Activated T-cell treated with anti-CD3 and anti-CD28 coated beads, Interleukin-2, amount 50 U/mL, for 72 hours (primary cell): ENCODE data around the gene NFKBIZ. TPM values are rescaled to one million over a fixed set of nuclear protein-coding genes. Genes with fewer than 3 reads are reported as not detected.
"Not testable (repeated sequence)": the region's sequence is repeated elsewhere in the genome, so short reads cannot be mapped to it uniquely, and the experiment has no call there.

Source experiments
- ATAC-seq, 2 donors: fragments of 150-1000 bp; cut with Tn5 transposase; replicated peaks in 1 of 2; 2 replicates each; pipeline ENCODE4 v1.10.0; 2021; ENCODE audit warnings: moderate library complexity in 2 of 2, mild to moderate bottlenecking in 1 of 2
- DNase-seq, 2 donors: peaks; one replicate each; pipeline ENCODE4 v3.0.0; 2021 to 2022; ENCODE audit warnings: mixed read lengths in 1 of 2
- H3K27ac Mint-ChIP-seq: one replicate; pipeline ENCODE4 v1.8.0; 2022; ENCODE audit warnings: mild to moderate bottlenecking, moderate library complexity, mixed read lengths
- H3K27me3 Mint-ChIP-seq: one replicate; pipeline ENCODE4 v1.8.0; 2022; ENCODE audit warnings: low read depth, mixed read lengths
- H3K36me3 Mint-ChIP-seq, 2 donors: one replicate each; pipeline ENCODE4 v1.8.0; 2022; ENCODE audit warnings: mixed read lengths in 2 of 2, mild to moderate bottlenecking in 1 of 2; ENCODE audit not compliant: insufficient read depth in 2 of 2
- H3K4me1 Mint-ChIP-seq: one replicate; pipeline ENCODE4 v1.8.0; 2022; ENCODE audit warnings: low read depth, mixed read lengths
- H3K4me3 Mint-ChIP-seq, 2 donors: one replicate each; pipeline ENCODE4 v1.8.0; 2022; ENCODE audit warnings: mild to moderate bottlenecking in 2 of 2, mixed read lengths in 2 of 2, moderate library complexity in 2 of 2
- H3K9me3 Mint-ChIP-seq, 2 donors: one replicate each; pipeline ENCODE4 v1.8.0; 2022; ENCODE audit warnings: mixed read lengths in 2 of 2
- total RNA-seq, 2 donors: library from RNA; stranded (reverse); gene quantifications; one replicate each; pipeline ENCODE4 v1.2.3, GENCODE V29; 2022

The NFKBIZ gene
- total RNA-seq, 2 donors from 2014 or later, result 116 to 208 TPM

GRCh38 chr3:101879623-101880284 is 30.4 kb downstream of the NFKBIZ start:
- H3K9me3 Mint-ChIP-seq, result peaks cover 0 to 2% of the 10 kb centered on the region in 2 donors
- H3K36me3 Mint-ChIP-seq, result peaks cover under 1 to 2% of the 10 kb centered on the region in 2 donors
- ATAC-seq (no peak), DNase-seq (no peak)
- H3K27me3 Mint-ChIP-seq, result no peaks in the 10 kb centered on the region
- no peak overlapping the region for H3K4me3 Mint-ChIP-seq
- no peak overlapping the region for H3K27ac Mint-ChIP-seq
- no peaks in the 10 kb centered on the region for H3K4me1 Mint-ChIP-seq

DNA sequence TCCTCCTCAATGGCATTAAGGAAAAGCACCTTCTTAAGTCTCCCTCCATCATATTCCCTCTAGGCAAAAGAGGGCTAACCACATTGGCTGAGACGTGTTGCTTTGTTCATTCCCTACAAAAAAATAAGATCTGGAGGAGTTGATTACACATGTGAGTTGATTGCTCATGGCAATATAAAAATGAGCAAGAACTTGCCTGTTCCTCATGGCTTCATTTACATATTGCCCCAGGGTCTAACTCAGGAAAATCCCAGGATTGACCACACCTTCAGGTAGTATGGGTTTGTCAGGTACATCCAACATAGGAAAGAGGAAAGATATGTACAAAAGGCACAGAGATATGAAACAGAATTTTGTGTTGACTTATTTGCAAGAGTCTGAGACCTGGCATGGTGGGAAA is 35.5 kb downstream of the NFKBIZ start:
- Mint-ChIP-seq H3K4me1 (peaks cover under 1% of the 10 kb centered on the region), H3K9me3 (peaks cover 4 to 5% of the 10 kb centered on the region in 2 donors), H3K36me3 (peaks cover 3 to 9% of the 10 kb centered on the region in 2 donors), H3K27ac (no peak overlapping the region), H3K4me3 (no peak overlapping the region), H3K27me3 (no peaks in the 10 kb centered on the region)
- ATAC-seq (no peak), DNase-seq (no peak)

- not testable (repeated sequence) for H3K4me1 Mint-ChIP-seq, H3K36me3 Mint-ChIP-seq, H3K4me3 Mint-ChIP-seq, ATAC-seq, H3K27me3 Mint-ChIP-seq, H3K9me3 Mint-ChIP-seq, DNase-seq, H3K27ac Mint-ChIP-seq
These were observed 36.3 kb downstream of the NFKBIZ start for GRCh38 chr3:101885584-101885983.

DNA sequence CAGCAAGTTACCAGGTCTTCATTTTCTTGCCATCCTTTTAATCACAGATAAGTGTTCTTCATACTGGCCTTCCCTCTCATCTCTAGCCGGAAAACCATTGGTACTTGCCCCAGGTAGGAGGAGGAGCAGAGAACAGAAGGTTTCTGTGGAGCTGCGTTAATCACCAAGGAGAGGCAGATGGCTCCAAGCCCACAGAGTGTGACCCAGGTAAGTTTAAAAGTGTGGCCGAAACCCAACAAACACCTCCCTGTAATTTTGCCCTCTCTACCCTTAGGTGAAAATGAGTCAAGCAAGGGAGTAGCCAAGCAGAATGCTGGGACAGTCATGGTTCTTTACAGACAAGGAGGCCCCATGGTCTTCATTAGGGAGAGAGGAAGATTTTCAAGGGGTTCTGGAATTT is 37.3 kb downstream of the NFKBIZ start:
- Mint-ChIP-seq H3K4me3 (no peak overlapping the region), H3K4me1 (peaks cover 13% of the 10 kb centered on the region), H3K27ac (no peak overlapping the region)

DNA sequence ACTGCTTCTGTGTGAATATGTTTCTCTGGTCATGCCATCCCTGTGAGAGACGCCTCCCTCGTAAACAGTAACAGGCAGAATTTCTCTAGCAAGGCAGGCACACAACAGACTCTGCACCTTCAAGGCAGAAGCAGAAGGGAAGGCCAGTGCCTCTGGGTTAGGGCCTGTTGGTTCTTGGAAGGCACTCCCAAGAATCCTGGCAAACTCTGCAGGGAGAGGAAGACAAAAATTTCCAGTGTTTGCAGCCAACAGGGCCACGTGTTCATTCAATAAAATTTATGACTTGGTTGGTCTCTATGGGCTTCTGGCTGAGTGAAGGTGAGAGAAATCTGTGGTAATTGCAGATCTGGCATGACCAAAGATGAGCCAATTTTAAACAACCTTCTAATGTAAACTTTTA is 39.3 kb downstream of the NFKBIZ start:
- no peak overlapping the region for H3K27ac Mint-ChIP-seq
- peaks cover 4 to 5% of the 10 kb centered on the region in 2 donors for H3K9me3 Mint-ChIP-seq
- H3K4me3 Mint-ChIP-seq, result no peak overlapping the region
- peaks cover 18% of the 10 kb centered on the region for H3K4me1 Mint-ChIP-seq
- DNase-seq (no peak), ATAC-seq (no peak)
- no peaks in the 10 kb centered on the region for H3K27me3 Mint-ChIP-seq
- H3K36me3 Mint-ChIP-seq, result peaks cover 3 to 9% of the 10 kb centered on the region in 2 donors

More for the DNA sequence above, 37.3 kb downstream of the NFKBIZ start:
- ATAC-seq (no peak), DNase-seq (no peak)
- H3K36me3 Mint-ChIP-seq, result peaks cover 3 to 9% of the 10 kb centered on the region in 2 donors
- no peaks in the 10 kb centered on the region for H3K27me3 Mint-ChIP-seq
- H3K9me3 Mint-ChIP-seq, result peaks cover 4 to 5% of the 10 kb centered on the region in 2 donors

DNA sequence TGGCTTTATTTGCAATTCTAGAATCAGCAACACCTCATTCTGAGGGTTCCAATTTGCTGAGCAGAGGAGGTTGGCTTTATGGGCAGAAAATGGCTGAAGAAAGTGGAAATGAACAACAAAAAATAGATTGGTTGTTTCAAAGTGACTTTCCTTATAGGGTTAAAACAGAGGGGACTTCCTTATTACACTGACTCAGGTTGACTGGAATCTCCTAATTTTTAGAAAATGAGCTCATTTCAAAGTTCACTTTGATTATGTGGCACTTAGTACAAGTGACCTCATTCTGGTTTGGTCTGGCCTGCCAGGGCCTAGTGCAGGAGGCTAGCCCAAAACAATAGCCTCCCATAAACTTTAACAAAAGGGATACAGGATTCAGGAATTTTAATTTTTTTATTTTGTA is 41.4 kb downstream of the NFKBIZ start:
- no peaks in the 10 kb centered on the region for H3K27me3 Mint-ChIP-seq

DNA sequence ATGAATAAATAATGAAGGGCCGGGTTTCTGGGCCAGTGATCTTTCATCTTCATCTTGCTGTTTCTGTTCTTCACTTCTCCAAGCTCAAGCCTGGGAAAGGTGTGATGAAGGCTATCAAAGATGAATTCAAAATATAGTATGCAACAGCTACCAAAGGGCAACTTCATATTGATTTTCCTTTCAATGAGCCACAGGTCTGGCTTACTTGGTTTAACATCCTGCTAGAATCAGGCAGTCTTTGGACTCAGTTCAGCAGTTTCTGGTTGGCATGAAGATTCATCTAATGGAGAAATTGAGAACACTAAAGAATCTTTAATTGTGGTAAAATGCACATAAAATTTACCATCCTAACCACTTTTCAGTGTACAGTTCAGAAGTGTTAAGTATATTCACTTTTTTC is 43.3 kb downstream of the NFKBIZ start:
- no peaks in the 10 kb centered on the region for H3K27me3 Mint-ChIP-seq
- no peaks in the 10 kb centered on the region for H3K9me3 Mint-ChIP-seq
- no peak overlapping the region for H3K27ac Mint-ChIP-seq
- H3K4me3 Mint-ChIP-seq, result no peak overlapping the region
- peaks cover 18% of the 10 kb centered on the region for H3K4me1 Mint-ChIP-seq
- no peaks in the 10 kb centered on the region for H3K36me3 Mint-ChIP-seq
- no peak for ATAC-seq
- DNase-seq, result no peak

More for the DNA sequence above, 41.4 kb downstream of the NFKBIZ start:
- ATAC-seq (peak; percentile 95 to 99), DNase-seq (peak in 1 of 2 donors; percentile 14)
- Mint-ChIP-seq H3K4me1 (peaks cover 18% of the 10 kb centered on the region), H3K4me3 (peak overlapping the region in 1 of 2 donors; percentile 23), H3K9me3 (peaks cover 0 to 2% of the 10 kb centered on the region in 2 donors), H3K36me3 (peaks cover 0 to 6% of the 10 kb centered on the region in 2 donors), H3K27ac (peak overlapping the region; percentile 38)

DNA sequence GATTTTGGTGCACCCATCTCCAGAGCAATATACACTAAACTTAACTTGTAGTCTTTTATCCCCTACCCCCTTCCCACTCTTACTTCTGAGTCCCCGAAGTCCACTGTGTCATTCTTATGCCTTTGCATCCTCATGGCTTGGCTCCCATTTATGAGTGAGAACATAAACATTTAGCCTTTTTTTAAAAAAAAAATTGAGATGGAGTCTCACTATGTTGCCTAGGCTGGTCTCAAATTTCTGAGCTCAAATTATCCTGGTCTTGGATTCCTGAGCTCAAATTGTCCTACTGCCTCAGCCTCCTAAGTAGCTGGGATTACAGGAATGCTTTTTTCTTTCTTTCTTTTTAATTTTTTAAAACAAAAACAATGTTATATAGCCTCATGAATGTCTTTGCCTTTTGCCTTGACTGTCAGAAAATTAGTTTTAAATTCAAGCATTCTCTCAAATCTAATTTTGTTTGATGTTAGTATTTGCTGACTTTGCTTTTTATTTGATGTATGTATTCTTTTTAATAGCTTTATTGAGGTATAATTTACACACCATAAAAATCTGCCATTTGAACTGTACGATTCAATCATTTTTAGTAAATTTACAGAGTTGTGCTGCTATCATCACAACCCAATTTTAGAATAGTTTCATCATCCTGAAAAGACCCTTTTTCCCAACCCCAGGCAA is 46.9 kb downstream of the NFKBIZ start:
- Mint-ChIP-seq H3K36me3 (no peaks in the 10 kb centered on the region), H3K4me1 (peaks cover 11% of the 10 kb centered on the region), H3K9me3 (no peaks in the 10 kb centered on the region), H3K27ac (no peak overlapping the region), H3K27me3 (no peaks in the 10 kb centered on the region), H3K4me3 (no peak overlapping the region)
- ATAC-seq (no peak), DNase-seq (no peak)

- no peaks in the 10 kb centered on the region for H3K36me3 Mint-ChIP-seq
- no peaks in the 10 kb centered on the region for H3K9me3 Mint-ChIP-seq
- no peak overlapping the region for H3K27ac Mint-ChIP-seq
- H3K4me1 Mint-ChIP-seq, result peaks cover 17% of the 10 kb centered on the region
- DNase-seq (no peak), ATAC-seq (no peak)
- no peaks in the 10 kb centered on the region for H3K27me3 Mint-ChIP-seq
- H3K4me3 Mint-ChIP-seq, result no peak overlapping the region
These were observed 47.7 kb downstream of the NFKBIZ start for GRCh38 chr3:101897013-101897412.

DNA sequence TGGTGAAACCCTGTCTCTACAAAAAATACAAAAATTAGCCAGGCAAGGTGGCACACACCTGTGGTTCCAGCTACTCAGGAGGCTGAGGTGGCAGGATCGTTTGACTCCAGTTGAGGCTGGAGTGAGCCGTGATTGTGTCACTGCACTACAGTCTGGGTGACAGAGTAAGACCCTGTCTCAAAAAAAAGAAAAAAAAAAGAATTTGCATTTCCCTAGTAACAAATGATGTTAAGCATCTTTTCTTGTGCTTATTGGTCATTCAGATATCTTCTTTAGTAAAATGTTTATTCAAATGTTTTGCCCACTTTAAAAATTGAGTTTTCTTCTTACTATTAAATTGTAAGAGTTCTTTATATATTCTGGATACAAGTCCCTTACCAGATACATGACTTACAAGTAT is 48.7 kb downstream of the NFKBIZ start:
- Mint-ChIP-seq H3K36me3 (no peaks in the 10 kb centered on the region), H3K4me3 (no peak overlapping the region), H3K27ac (no peak overlapping the region), H3K9me3 (no peaks in the 10 kb centered on the region), H3K27me3 (no peaks in the 10 kb centered on the region), H3K4me1 (peaks cover 15% of the 10 kb centered on the region)
- no peak for ATAC-seq
- no peak for DNase-seq

GRCh38 chr3:101898752-101899169 is 49.4 kb downstream of the NFKBIZ start:
- no peaks in the 10 kb centered on the region for H3K36me3 Mint-ChIP-seq
- peaks cover 15% of the 10 kb centered on the region for H3K4me1 Mint-ChIP-seq
- DNase-seq, result no peak
- H3K4me3 Mint-ChIP-seq, result no peak overlapping the region
- no peak for ATAC-seq
- H3K27ac Mint-ChIP-seq, result no peak overlapping the region
- H3K9me3 Mint-ChIP-seq, result no peaks in the 10 kb centered on the region
- H3K27me3 Mint-ChIP-seq, result no peaks in the 10 kb centered on the region

DNA sequence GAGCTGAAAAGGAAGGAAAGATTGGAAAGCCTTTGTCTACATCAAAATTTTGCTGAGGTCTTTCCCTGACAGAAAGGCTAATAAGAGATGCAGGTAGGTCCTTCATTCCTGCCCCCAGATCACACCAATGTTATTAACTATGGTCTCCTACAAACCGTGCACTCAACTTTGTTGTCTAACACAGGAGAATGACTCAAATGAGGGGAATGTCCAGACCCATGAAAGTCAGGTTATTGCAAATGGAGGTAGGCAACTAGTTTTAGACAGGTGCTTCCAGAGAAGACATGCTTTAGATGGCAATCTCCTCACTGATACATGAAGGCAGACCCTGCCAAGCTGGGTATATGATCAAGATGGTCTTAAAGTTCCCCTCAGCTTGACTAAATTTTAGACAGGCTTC is 51.0 kb downstream of the NFKBIZ start:
- no peak for ATAC-seq
- H3K27ac Mint-ChIP-seq, result no peak overlapping the region
- H3K4me3 Mint-ChIP-seq, result no peak overlapping the region
- no peaks in the 10 kb centered on the region for H3K27me3 Mint-ChIP-seq
- peaks cover 15% of the 10 kb centered on the region for H3K4me1 Mint-ChIP-seq
- no peaks in the 10 kb centered on the region for H3K36me3 Mint-ChIP-seq
- no peaks in the 10 kb centered on the region for H3K9me3 Mint-ChIP-seq
- DNase-seq, result no peak

- Mint-ChIP-seq H3K27me3 (no peaks in the 10 kb centered on the region), H3K4me3 (no peak overlapping the region), H3K9me3 (peaks cover 0 to 1% of the 10 kb centered on the region in 2 donors), H3K4me1 (peaks cover 15% of the 10 kb centered on the region), H3K36me3 (no peaks in the 10 kb centered on the region), H3K27ac (no peak overlapping the region)
- no peak for ATAC-seq
- no peak for DNase-seq
These were observed 51.4 kb downstream of the NFKBIZ start for GRCh38 chr3:101900736-101901135.
